CD4-positive, alpha-beta T cell treated with Interleukin-6 for 4 hours (primary cell): Measurements from ENCODE around the gene CAPN10.
"Not testable (repeated sequence)": the region's sequence is repeated elsewhere in the genome, so short reads cannot be mapped to it uniquely, and the experiment has no call there.

ENCODE experiments used
- DNase-seq: peaks from one replicate; pipeline ENCODE4 v3.0.0-alpha.2; 2020; ENCODE audit warnings: mixed read lengths

CAPN10 gene, protein sequence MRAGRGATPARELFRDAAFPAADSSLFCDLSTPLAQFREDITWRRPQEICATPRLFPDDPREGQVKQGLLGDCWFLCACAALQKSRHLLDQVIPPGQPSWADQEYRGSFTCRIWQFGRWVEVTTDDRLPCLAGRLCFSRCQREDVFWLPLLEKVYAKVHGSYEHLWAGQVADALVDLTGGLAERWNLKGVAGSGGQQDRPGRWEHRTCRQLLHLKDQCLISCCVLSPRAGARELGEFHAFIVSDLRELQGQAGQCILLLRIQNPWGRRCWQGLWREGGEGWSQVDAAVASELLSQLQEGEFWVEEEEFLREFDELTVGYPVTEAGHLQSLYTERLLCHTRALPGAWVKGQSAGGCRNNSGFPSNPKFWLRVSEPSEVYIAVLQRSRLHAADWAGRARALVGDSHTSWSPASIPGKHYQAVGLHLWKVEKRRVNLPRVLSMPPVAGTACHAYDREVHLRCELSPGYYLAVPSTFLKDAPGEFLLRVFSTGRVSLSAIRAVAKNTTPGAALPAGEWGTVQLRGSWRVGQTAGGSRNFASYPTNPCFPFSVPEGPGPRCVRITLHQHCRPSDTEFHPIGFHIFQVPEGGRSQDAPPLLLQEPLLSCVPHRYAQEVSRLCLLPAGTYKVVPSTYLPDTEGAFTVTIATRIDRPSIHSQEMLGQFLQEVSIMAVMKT

DNA sequence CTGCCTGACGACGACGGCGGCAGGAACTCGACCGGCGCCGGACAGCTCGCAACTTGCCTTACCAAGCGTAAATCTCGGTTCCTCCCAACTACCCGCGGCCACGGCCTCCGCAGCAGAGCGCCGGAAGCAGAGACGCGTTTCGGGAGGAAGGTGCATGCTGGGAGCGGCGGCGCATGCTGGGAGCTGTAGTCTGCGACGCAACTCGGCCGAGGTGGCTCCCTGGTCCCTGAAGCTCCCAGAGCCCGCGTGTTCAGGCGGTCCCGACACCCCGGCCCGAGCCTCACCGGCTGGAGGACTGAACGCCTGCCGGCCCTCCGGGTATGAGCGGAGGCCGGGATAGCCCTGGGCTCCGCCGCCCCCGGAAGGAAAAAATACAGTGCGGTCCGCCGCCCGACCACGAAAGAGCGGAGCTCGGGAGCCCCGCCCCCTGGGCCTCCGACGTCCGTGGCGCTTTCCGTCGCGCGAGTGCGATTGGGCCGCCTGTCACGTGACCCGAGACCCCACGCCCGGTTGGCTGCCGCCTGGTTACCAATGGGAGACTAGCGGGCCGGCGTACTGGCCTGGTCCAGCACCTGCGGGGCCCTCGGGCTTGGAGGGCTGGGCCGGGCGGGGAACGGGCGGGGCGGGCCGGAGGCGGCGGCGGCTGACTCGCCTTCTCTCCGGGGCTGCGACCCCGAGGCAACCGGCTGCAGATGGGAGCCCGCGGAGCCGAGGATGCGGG, at the start of gene CAPN10:
CAPN10 (plus strand) TSS at position 537 of the 721 bp plus-strand sequence; CDS start at position 715, 178 bp downstream.
- DNase-seq: peak; percentile 97

DNA sequence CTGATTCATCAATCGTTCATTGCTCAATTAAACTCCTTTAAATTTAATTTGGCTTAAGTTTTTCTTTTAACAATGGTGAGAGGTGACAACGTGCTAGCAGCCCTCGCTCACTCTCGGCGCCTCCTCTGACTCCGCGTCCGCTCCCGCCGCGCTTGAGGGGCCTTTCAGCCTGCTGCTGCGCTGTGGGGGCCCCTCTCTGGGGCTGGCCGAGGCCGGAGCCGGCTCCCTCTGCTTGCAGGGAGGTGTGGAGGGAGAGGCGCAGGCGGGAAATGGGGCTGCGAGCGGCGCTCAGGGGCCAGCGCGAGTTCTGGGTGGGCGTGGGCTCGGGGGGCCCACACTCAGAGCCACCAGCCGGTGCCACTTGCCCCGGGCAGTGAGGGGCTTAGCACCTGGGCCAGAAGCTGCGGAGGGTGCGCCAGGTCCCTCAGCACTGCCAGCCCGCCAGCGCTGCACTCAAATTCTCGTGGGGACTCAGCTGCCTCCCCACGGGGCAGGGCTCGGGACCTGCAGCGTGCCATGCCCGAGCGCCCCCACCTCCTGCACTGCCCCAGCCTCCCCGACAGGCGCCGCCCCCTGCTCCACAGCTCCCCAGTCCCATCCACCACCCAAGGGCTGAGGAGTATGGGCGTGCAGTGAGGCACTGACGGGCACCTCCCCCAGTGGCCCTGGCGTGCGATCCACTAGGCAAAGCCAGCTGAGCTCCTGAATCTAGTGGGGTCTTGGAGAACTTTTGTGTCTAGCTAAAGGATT, 48.3 kb upstream of the CAPN10 start:
- no peak for DNase-seq

DNA sequence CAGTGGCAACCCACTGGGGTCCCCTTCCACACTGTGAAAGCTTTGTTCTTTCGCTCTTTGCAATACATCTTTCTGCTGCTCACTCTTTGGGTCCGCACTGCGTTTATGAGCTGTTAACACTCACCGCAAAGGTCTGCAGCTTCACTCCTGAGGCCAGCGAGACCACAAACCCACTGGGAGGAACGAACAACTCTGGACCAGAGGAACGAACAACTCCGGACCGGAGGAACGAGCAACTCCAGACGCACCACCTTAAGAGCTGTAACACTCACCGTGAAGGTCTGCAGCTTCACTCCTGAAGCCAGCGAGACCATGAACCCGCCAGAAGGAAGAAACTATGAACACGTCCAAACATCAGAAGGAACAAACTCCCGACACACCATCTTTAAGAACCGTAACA, 47.4 kb upstream of the CAPN10 start:
- DNase-seq: not testable (repeated sequence)

DNA sequence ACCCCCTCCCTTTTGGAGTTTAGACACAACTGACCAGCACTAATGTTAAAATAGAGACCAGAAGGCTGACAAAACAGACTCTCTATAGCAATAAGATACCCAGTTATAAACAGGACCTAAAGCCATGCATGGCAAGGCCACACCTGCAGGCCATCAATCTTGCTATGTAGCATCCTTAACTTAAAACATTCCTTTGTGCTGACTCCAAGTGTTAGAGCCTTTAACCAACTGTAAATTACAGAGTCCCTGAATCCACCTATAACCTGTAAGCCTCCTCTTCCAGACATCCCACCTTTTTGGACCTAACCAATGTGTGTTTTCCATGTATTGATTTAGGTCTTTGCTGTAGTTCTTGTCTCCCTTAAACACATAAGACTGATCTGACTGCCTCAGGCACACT, 46.6 kb upstream of the CAPN10 start:
- no peak for DNase-seq

DNA sequence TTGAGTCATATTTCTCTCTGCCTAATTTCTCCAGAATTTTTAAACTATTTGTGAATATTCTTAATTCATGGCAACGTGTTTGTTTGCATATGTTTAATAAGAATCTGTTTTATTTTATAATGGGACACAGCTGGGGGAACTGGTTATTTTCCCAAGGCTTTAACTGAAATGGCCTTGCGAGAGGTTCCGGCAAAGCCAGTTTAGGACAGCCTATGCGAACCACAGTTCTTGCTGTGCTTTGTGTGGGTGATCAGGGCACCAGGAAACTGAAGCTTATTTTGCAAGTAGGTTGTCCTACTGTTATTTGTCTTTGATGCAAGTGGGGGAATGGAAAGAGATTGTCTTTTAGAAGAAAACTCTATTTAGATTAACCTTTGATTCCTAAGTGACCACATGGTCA, 35.2 kb upstream of the CAPN10 start:
- no peak for DNase-seq

DNA sequence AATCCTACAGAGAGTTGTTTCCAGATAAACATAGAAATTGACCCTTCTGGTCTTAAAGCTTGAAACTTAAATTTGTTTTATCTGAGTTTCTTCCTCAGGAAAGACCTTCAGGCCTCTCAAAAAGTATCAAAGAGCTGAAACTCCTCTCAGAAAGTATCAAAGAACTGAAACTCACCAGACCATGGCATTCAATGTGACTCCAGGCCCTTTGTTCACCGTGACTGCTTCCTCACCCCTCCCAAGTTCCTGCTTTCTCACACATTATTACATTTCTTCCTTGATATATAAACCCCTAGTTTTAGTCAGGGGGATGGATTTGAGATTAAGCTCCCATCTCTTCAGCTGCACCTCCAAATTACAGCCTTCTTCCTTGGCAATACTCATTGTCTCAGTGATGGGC, 34.7 kb upstream of the CAPN10 start:
- DNase-seq: no peak

DNA sequence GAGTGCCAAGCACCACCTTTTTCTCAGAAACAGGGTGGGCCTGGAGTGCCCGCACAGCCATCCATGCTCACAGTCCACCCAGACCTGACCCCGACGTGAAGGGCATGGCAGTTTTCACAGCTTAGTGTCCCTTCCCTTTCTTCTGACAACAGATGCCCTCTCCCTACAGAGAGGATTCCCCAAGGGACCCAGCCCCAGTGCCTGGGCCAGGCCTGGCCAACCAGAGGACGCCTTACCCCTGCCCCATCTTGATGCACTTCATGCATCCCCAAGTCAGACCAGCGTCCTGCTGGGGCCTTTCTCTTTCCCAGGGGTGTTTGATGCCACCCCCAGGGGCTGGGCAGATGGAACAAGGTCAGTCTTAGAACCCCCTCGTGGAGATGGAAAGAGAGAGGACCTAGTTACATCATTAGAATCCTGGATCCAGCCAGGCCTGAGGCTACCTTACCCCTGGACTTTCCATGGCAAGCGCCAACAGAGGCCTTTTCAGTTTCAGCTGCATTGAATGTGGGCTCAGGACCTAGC, 32.5 kb upstream of the CAPN10 start:
- no peak for DNase-seq

DNA sequence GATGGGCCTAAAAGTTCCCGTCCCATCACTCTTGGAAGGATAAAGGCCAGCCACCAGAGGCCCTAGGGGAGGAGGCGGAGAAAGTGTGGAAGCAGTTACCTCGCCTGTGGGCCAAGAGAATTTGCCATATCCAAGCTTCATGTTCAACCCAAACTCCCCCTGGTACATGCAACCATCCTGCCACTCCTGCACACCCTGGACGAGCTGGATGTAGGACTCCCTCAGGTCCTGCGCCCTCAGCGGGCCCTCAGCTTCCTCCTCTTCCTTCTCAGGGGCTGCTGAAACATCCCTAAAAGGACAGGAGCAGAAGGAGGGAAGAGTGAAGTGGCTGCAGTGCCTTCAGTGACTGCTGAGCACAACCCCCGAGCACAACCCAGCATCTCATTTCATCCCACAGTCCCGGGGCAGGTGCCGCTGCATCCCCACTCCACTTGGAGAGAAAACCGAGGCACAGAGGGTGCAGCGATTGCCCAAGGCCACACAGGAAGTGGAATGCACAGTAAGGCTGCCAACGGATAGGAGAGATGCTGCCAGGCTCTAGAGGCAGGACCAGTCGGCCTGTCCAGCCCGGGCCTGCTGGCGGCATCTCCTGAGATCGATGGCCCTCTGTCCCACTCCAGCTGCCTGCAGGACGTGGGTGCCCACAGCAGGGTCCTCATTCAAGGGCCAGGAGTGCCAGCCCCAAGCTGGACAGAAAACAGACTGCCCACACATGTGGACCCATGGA, 31.6 kb upstream of the CAPN10 start:
- DNase-seq: no peak

DNA sequence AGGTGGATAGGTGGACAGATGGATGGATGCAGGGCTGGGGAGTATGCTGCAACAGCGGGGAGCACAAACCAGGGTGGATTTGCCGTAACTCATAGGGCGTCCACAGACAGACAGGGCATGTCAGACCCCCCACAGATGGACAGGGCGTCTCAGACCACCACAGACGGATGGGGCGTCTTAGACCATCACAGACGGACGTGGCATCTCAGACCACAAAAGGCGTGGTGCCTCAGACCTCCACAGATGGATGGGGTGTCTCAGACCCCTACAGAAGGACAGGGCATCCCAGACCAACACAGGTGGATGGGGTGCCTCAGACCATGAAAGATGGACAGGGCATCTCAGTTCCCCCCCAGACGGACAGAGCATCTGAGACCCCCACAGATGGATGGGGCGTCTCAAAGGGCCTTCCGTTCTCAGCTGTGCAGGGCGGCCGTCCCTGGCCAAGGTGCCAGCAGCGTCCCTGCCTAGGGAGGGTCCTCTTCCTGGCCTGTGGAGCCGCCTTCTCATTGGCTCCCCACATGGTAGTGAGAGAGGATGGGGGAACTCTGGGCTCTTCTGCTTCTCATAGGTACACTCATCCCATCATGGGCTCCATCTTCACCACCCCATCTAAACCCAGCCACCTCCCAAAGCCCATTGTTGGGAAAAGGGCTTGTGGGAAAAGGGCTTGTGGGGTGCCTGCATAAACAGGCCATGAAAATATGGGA, 30.8 kb upstream of the CAPN10 start:
- no peak for DNase-seq

DNA sequence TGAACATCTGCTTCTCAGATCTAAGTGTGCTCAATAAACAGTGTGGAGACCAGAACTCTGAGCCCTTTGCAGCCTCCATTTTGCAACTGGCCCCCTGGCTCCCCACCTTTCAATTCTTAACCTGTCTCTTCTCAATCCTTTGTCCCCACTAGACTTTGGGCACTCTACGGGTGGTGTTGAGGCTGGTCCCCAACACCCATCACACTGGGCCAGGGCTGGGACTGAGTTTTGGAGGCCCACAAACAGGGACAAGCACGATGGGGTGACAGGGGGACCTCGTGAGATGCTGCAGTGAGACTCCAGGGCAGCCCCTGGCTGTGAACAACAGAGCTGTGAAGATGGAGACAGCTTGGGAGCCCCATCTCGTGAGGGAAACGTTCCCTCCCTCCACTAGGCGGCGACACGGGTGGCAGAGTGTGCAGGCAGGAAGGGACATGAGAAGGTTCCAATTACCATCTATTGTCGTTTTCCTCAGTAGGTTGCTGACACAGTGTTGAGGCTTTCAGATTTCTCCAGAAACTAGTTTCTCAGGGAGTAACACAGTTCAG, 29.9 kb upstream of the CAPN10 start:
- peak; percentile 81 for DNase-seq

DNA sequence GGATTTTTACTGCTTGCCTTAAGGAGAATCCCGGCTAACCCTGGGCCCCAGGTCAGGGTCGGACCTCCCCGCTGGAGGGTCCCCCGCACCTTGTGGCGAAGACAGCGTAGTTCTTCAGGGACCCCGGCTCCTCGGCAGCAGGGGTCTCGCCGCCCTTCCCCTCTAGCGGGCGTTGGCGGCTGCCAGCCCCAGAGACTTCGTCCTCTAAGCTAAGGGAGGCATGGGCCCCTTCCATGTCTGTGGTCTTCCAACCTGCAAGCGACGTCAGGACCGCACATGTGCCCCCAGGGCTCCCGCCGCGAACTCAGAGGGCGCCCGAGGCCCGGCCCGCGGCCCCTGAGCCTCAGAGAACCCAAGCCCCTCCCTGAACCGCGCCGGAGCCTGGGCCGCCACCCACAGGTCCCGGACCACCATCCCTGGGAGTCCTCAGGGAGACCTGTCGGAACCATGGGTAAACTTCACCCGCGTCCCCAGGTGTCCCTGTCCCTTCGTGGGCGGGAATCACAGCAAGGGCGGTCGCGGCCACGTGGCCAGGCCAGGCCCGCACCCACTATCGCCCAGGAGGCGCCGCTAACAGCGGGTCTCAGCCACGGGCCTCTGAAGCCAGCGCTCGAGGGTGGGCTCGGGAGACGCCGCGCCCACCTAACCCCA, 29.3 kb upstream of the CAPN10 start:
- no peak for DNase-seq

DNA sequence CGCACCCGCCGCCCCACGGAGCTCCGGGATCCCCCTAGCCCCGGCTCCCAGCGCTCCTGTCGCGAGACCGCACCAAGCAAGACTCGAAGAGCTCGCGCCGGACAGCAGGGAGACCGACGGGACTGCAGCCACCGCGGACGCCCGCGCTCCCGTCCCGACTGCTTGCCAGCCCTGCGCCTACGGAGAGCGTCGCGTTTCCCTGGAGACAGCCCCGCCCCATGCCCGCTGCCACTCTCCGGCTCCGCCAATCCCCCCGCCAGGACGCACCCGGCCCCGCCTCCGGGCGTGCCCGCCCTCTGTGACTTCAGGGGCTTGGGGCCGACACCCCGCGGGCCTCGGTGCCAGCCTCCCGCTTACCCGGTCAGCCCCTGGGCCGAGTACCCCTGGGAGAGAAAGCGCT, 28.7 kb upstream of the CAPN10 start, which contains the start of gene ANKMY1:
ANKMY1 (minus strand) TSS at position 181 of the 400 bp plus-strand sequence. CDS start 653 bp downstream, outside the sequence.
- DNase-seq: peak; percentile 82

DNA sequence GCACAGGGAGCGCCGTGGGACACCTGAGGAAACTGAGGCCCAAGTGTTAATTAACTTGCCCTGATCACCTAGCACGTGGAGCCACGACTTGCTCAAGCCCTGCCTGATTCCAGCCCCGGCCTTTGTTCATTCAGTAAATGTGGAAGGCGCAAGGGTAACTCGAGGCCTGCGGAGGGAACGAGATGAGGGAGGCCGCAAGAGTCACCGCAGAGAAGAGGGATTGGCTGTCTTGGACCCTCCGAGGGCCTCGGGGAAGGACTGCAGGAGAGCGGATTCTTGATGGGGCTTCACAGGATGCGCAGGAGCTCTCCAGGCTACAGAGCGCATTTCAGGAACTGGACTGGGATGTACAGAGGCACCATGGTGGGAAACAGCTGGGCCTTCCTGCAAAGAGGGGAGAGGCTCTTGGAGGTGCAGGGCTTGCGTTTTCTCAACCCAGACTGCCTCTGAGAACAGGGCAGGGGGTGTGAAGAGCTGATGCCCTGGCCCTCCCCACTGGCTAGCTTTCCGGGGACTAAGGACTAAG, 28.2 kb upstream of the CAPN10 start:
- DNase-seq: no peak

DNA sequence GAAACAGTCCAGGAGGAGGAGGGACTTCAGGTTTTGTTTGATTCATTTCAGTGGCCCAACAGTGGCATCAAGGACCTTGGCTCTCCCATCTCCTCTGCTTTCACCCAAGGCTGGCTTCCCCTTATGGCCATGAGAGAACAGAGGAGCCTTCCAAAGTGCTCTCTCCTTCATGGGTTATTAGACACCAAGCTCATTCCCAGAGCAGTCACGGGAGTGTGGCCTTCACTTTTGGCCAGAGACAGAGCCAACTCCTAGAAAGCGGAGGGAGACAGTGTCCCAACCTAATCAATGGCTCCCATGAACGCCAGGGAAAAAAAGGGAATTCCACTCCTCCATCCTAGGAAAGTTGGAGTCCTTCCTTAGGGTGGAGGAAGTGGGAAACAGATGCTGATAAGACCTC, 27.2 kb upstream of the CAPN10 start:
- no peak for DNase-seq

DNA sequence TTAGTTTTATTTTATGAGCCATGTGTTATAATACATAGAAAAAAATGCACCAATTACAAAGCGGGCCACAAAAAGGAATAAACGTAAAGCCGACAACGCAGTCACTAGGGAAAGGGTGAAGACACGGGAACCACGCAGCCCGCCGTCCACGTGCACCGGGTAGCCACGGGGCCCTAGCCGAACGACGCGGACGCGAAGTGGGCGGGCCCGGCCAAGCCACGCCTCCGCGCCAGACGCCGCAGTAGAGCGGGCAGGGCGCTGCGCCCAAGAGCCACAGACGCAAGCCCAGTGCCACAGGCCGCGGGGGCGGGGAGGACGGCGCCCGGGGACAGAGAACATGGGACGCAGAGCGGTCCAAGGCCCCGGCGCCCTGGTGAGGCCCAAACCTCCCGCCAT, 26.5 kb upstream of the CAPN10 start, which contains the start of gene DUSP28:
DUSP28 (plus strand) TSS at position 274 of the 396 bp plus-strand sequence. CDS start 328 bp downstream, outside the sequence.
- DNase-seq: peak; percentile 92

DNA sequence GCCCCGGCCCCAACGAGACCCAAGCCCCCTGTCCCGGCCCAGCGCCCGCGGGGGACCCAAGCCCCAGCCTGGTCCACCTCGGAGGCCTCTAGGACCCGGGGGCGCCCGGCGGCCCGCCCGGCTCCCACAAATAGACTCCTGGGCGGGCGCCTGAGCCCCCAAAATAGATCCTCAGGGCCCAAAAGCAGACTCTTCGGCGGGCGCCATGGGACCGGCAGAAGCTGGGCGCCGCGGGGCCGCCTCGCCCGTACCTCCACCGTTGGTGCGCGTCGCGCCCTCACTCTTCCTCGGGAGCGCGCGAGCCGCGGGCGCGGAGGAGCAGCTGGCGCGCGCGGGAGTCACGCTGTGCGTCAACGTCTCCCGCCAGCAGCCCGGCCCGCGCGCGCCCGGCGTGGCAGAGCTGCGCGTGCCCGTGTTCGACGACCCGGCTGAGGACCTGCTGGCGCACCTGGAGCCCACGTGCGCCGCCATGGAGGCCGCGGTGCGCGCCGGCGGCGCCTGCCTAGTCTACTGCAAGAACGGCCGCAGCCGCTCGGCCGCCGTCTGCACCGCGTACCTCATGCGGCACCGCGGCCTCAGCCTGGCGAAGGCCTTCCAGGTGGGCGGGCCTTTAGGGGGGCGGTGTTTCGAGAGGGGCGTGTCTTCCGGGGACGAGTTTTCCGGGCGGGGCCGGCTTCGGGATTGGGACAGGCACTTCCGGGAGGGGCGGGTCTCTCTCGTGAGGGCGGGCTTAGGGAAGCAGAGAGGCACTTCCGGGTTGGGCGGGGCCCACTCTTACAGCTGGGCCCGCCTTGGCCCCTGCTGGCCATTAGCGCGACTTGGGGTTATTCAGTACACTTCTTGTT, 25.8 kb upstream of the CAPN10 start:
- DNase-seq: peak; percentile 100

DNA sequence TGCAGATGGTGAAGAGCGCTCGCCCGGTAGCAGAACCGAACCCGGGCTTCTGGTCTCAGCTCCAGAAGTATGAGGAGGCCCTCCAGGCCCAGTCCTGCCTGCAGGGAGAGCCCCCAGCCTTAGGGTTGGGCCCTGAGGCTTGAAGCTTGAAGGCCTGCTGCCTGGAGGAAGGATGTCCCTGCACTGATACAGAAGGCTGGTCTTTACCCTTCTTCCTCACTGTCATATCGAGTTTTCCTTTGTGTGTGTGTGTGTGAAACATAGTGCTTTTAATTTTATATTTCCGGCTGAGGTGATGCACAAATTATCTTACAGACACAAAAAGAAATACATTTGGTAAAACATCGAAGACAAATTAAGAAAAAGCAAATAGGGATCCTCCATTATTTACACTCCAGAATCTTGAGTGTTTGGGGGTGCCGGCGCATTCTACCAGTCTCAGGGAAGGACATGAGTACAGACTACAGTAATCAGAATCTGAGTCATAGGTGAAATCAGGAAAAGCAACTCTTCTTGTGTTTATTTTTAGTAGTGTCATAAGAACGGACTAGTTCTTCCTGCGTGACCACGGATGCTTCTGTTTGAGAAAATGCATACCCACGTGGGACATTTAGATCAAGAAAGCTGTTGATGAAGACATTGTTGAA, 25.1 kb upstream of the CAPN10 start:
- DNase-seq: peak; percentile 50

DNA sequence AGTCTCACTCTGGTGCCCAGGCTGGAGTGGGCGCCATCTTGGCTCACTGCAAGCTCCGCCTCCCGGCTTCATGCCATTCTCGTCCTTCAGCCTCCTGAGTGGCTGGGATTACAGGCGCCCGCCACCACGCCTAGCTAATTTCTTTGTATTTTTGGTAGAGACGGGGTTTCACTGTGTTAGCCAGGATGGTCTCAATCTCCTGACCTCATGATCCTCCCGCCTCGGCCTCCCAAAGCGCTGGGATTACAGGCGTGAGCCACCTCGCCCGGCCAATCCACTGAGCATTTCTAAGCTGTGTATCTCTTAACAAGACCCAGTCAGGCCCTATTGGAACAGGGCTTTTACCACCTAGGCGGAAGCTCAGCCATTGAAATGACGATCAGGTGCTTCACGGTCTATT, 23.3 kb upstream of the CAPN10 start:
- DNase-seq: not testable (repeated sequence)
